HEK293 (cell line): Measurements from ENCODE around the gene ANTKMT.

Experiments
- ZNF426 ChIP-seq: fragments of 450-650 bp; formaldehyde crosslinking; IDR thresholded peaks from 2 replicates; pipeline ENCODE4 v1.5.1; 2017; ENCODE audit warnings: missing biosample characterization, missing genetic modification characterization, mild to moderate bottlenecking, inconsistent platforms, moderate library complexity

ANTKMT gene

GRCh38 chr16:770411-770810 is 49.5 kb downstream of the ANTKMT start (continued):
- no peak for TF ChIP-seq ZNF426 (tag by site-specific recombination)
